GM18951 (cell line): ENCODE data around the gene FZD7.

Experiments used
- POLR2A ChIP-seq: IDR thresholded peaks from 4 replicates; pipeline ENCODE4 v1.6.1; 2011; ENCODE audit warnings: mild to moderate bottlenecking; ENCODE audit not compliant: insufficient read length, insufficient read depth; ENCODE audit errors: extremely low read depth
- in situ Hi-C: fragments of 300-500 bp; cut with MboI; formaldehyde crosslinking; loops from one replicate; pipeline ENCODE4 v1.12.0; 2022; ENCODE audit warnings: low sequenced_read_pairs, mixed read lengths, inconsistent platforms; ENCODE audit not compliant: unreplicated experiment

Gene FZD7

DNA sequence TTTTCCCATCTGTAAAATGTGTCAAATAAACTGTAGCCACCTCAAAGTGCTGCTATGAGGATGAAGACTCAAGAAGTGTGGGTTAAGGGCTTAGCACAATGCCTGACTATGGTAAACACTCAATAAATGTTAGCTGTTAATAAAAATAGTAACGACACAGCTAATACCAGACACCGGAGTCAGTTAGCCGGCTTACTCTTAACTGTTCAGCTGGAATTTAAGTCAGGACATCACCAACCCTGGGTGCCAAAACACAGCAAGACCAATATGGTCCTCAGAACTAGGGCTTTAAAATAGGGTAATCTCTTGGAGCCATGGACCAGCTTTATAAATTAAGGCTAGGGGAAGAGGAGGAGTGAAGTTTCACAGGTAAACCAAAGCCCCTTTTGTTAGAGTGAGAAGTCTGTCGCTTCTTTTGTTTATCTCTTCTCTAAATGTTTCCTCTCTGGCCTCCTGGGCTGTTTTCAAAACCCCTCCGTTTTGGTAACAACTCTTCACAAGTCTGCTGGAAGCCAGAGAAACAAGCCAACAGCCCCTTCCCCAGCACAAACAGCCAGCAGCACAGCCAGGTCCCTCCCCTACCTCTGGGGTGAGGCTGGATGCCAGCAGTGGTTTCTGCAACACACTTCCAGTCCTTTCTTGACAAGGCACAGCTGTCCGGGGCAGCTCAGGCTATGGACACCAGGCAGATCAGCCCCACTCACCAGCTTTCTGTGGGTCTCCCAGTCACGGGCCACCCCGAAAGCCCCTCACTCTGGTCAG, 13.8 kb upstream of the FZD7 start:
- in situ Hi-C loops = no loop called here
- TF ChIP-seq POLR2A = no peak

DNA sequence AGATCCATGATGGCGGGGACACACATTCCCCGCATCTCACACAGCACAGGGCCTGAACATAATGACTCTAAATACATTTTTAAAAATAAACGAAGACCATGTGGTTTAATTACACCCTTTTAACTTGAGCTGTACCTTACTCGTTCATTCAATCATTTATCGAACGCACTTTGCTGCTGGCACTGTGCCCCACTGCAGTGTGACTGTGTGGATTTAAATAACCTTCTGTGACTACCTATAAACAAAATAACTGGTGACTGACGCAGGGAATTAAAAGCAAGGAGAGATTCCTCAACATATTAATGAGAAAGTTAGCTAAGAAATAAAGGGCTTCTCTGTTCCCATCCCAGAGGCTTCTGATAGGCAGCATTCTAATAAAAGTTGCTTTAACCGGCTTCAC, 10.9 kb upstream of the FZD7 start:
- no peak for TF ChIP-seq POLR2A
- in situ Hi-C loops = no loop called here

DNA sequence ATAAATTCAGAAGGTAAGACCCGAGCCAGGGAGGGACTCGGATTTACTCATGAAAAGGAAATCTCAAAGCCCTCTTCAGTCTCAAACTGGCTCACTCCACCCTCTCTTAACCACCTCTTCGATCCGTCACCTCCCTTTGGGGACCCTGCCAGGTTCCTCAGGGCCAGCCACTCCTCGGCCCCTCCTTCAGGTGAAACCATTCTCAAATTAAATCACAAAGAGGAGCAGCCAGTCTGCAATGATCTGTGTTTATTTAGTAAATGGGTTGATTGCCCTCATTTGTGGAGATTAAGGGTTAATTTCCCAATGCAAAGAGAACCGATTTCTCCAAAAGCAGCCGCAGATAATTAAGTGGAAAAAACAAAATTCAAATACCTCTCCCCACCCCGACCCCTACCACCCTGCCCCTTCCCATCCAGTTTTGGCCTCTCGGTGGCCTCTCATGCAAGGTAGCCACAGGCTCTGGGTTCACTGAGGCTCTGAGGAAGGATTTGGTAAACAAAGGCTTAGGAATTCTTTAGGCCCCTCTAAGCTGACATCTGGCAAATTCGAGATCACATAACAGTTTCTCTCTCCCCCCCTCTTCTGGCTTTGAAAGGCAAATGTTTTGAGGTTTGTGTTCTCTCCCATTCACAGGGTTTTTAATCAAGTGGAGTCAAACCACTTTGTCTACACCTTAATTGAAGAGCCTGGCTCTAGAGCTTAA, 10.3 kb upstream of the FZD7 start:
- in situ Hi-C loops = no loop called here
- no peak for TF ChIP-seq POLR2A

- in situ Hi-C loops = no loop called here
- TF ChIP-seq POLR2A = no peak
These were observed 9.8 kb upstream of the FZD7 start for GRCh38 chr2:202023904-202024266.

GRCh38 chr2:202024871-202025270, 8.8 kb upstream of the FZD7 start:
- TF ChIP-seq POLR2A = no peak
- in situ Hi-C loops = no loop called here

- no peak for TF ChIP-seq POLR2A
- in situ Hi-C loops = no loop called here
These were observed 7.8 kb upstream of the FZD7 start for GRCh38 chr2:202025816-202026215.

DNA sequence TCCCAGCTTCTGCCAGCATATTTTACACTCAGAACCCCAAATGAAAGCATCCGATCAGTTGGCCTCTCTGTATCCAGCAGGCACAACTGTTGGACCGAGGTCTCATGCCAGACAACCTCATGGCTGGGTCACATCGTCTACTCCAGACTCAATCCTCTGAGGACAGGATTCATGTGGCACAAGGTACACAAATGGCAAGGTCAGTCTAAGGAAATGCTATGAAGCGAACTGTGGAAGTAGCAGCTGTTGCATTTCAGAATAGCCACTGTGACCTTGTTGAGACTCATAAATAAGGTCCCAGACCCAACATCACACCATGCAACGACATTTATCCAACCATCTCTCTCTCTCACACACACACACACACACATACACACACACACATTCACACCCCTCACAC, 7.1 kb upstream of the FZD7 start:
- no peak for TF ChIP-seq POLR2A
- in situ Hi-C loops = no loop called here

DNA sequence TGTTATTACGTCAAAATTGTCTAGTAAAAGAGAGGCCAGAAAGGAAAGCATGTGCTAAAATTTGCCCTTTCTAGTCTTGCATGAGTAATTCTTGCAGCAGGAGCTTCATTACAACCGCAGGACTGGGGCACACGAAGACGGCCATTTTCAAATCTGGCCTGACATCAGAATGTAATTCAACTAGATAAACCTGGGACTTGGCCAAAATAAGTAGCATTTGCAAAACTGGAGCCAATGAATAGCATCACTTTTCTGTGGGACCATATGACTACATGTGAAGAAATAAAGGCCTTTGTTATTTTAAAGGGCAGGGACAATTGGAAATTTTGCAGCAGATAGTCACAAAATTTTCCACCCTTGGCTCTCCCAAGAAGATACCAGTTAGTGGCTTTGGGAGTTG, 3.0 kb upstream of the FZD7 start:
- in situ Hi-C loops = no loop called here
- no peak for TF ChIP-seq POLR2A

DNA sequence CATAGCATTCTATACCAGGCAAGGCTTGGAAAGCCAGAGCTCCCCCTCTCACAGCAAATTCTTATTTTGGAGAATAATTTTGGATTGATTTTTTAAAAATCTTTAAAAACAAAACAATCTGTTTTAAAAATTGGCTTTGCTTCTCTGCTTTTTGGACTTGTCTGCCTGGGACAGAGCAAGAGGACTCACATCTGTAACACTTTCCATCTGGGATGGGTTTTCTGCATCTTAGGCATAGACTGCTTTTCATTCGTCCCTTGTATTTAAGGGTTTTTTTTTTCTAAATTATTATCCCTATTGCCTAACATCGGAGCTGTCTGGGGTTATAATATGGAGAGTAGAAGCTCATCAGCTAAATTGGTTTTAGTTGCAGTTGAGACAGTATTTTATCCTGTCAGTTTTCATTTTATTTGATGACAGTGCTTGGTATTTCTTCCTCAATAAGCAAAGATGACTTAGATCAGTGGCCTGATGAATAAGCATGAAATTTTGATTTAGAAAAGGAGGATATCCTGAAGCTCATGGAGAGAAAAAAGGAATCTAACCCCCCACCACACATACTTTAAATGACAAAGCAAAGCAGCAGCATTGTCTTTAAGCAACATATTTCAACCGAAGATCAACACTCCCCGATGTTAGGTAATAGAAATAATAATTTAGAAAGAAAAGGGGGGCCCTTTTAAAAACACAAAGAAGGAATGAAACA, 2.3 kb upstream of the FZD7 start:
- in situ Hi-C loops = no loop called here
- no peak for TF ChIP-seq POLR2A

DNA sequence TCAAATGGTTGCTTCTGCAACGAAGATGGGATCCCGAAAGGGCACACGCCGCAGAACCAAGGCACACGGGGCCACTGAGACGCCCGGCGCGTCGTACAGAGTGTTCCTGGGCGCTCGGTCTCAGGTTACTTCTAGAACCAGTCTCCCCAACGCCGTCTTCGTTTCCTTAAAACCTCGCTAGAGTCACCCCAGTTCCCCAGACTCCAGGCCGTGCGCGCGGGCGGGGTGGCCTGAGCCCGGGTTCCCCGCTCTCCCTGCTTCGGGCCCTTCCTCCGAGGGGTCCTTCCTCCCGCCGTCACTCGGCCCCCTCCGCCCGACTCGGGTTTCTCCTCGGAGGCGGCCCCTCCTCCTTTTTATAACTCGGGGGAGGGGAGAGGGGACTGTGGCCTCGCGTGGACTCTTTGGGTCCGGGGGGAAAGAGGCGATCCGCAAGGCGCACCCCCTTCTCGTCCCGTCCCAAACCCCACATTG, 774 bp upstream of the FZD7 start:
- in situ Hi-C loops = no loop called here
- TF ChIP-seq POLR2A = no peak

DNA sequence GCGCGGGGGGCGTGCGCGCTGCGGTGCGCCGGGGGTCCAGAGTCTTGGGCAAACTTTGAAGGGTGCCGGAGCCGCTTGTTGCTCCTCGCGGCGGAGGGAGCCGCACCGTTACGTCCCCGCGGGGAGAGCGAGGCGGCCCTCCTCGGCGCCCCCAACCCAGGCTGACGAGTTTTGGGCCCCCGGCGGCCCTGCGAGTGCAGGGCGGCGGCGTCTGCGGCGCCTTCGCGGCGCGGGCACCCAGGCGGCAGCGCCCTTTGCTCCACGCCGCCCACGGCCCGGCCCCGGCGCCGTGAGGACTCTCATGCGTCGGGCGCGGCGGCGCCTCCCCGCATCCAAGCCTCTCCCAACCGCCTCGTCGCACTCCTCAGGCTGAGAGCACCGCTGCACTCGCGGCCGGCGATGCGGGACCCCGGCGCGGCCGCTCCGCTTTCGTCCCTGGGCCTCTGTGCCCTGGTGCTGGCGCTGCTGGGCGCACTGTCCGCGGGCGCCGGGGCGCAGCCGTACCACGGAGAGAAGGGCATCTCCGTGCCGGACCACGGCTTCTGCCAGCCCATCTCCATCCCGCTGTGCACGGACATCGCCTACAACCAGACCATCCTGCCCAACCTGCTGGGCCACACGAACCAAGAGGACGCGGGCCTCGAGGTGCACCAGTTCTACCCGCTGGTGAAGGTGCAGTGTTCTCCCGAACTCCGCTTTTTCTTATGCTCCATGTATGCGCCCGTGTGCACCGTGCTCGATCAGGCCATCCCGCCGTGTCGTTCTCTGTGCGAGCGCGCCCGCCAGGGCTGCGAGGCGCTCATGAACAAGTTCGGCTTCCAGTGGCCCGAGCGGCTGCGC, 814 bp downstream of the FZD7 start:
- TF ChIP-seq POLR2A = no peak
- in situ Hi-C loops = no loop called here

DNA sequence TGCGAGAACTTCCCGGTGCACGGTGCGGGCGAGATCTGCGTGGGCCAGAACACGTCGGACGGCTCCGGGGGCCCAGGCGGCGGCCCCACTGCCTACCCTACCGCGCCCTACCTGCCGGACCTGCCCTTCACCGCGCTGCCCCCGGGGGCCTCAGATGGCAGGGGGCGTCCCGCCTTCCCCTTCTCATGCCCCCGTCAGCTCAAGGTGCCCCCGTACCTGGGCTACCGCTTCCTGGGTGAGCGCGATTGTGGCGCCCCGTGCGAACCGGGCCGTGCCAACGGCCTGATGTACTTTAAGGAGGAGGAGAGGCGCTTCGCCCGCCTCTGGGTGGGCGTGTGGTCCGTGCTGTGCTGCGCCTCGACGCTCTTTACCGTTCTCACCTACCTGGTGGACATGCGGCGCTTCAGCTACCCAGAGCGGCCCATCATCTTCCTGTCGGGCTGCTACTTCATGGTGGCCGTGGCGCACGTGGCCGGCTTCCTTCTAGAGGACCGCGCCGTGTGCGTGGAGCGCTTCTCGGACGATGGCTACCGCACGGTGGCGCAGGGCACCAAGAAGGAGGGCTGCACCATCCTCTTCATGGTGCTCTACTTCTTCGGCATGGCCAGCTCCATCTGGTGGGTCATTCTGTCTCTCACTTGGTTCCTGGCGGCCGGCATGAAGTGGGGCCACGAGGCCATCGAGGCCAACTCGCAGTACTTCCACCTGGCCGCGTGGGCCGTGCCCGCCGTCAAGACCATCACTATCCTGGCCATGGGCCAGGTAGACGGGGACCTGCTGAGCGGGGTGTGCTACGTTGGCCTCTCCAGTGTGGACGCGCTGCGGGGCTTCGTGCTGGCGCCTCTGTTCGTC, 1.7 kb downstream of the FZD7 start:
- TF ChIP-seq POLR2A = no peak
- in situ Hi-C loops = no loop called here
